Esophagus squamous epithelium (tissue), 5 donors: ENCODE results near the gene PLCH2. TPM values are rescaled to one million over a fixed set of nuclear protein-coding genes. Genes with fewer than 3 reads are reported as not detected.

Source experiments
- DNase-seq: peaks from one replicate; lab custom pipeline; 2025; lab: John Stamatoyannopoulos, UW
- H3K27ac ChIP-seq, 4 donors: fragments of 200-600 bp; sonication (generic); one replicate each; pipeline ENCODE4 v1.5.1; 2016 to 2019; ENCODE audit warnings: mild to moderate bottlenecking in 1 of 4
- H3K27me3 ChIP-seq, 4 donors: fragments of 200-600 bp; sonication (generic); 1 replicate in 3 of 4; 2 replicates in 1 of 4; pipeline versions ENCODE4 v1.5.1 to v1.6.0; 2017 to 2021; ENCODE audit warnings: antibody characterized with exemption in 1 of 4
- H3K36me3 ChIP-seq, 3 donors: fragments of 200-600 bp; sonication (generic); one replicate each; pipeline ENCODE4 v1.5.1; 2016 to 2019
- H3K4me1 ChIP-seq, 3 donors: fragments of 200-600 bp; sonication (generic); one replicate each; pipeline ENCODE4 v1.5.1; 2017 to 2019
- H3K4me3 ChIP-seq, 4 donors: fragments of 200-600 bp; sonication (generic); 1 replicate in 3 of 4; 2 replicates in 1 of 4; pipeline ENCODE4 v1.5.1; 2016 to 2019; ENCODE audit warnings: mild to moderate bottlenecking in 2 of 4, moderate library complexity in 1 of 4
- H3K9me3 ChIP-seq, 3 donors: fragments of 200-600 bp; sonication (generic); one replicate each; pipeline ENCODE4 v1.5.1; 2016 to 2019
- POLR2A ChIP-seq, 4 donors: fragments of 450-650 bp; IDR thresholded peaks; one replicate each; pipeline ENCODE4 v1.6.1; 2017; ENCODE audit warnings: antibody characterized with exemption in 4 of 4, mild to moderate bottlenecking in 4 of 4, moderate library complexity in 3 of 4
- WGBS, 2 donors: methylation state at CpG; one replicate each; pipeline ENCODE4 v1.1.5; 2018; 5-methylcytosine and 5-hydroxymethylcytosine counted together
- intact Hi-C: fragments of 100-400 bp; cut with DNase I; formaldehyde crosslinking; loops from one replicate; pipeline ENCODE4 v1.15.0; 2022
- total RNA-seq, 4 donors: library from RNA; depleted of rRNA; stranded (reverse); fragments of >200 nt; gene quantifications; one replicate each; pipeline ENCODE4 v1.1.0, GENCODE V29; 2016
- TF ChIP-seq, protein P1 (sequence below), 6 experiments: fragments of 450-650 bp in 4 of 6; fragments of 200-600 bp in 2 of 6; sonication (generic) in 2 of 6; IDR thresholded peaks; one replicate each; pipeline ENCODE4 v1.5.1; 2016 to 2019; ENCODE audit warnings: antibody characterized with exemption in 6 of 6, mild to moderate bottlenecking in 4 of 6, moderate library complexity in 4 of 6
- donor health status: DM: yes; HTN: yes; CAD: no.

The PLCH2 gene
- total RNA-seq, 4 donors from 2014 or later, result 26.1 to 34.3 (median 31.5) TPM

DNA sequence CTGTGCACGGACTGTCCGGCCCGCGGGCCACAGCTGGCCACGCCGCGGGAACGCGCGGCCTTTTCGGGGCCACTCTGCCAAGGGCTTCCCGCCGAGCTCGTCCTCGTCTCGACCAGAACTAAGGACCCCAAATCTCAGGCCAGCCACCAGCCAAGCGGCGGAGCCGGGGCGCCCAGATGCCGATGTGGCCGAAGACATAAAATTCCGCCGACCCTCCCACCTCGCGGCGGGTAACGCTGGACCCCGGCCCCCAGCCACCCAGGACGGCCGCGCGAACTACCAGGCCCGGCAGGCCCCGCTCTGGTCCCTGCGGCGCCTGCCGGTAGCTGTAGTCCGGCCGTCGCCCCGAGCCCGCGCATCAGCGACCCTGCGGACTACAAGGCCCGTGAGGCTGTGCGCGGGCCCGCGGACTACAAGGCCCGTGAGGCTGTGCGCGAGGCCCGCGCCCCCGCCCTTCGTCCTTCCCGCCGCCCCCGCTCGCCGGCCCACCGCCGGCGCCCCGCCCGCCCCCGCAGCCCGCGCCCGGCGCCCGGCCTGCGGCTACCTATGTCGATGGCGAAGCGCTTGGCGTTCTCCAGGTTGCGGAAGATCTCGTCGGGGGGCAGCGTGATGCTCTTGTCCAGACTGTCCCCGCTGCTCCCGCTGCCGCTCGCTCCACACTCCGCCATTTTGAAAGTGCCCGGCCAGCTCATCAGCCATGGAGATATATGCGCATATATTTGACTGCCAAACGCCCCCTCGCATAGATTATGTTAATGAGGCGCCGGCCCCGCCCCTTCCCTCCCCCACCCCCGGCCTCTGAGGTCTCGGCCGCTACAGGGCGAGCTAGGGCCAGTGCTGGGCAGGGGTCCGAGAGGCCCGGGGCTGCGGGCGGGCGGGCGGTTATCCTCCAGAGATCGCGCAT, 50.1 kb downstream of the PLCH2 start, which contains the start of gene PANK4:
PANK4 (minus strand) TSS at position 677 of the 904 bp plus-strand sequence; CDS start at position 668, 9 bp downstream.
- H3K4me3 ChIP-seq, result peak within 1 kb of the TSS; percentile 77 to 96 (median 86)
- 0 to 1% methylated on average over 8 to 21 of the region's 107 CpGs for WGBS, 2 donors
- peaks cover 0 to 34% (median 0%) of the 10 kb centered on the region in 4 donors for H3K27me3 ChIP-seq
- no peaks in the 10 kb centered on the region for H3K9me3 ChIP-seq
- TF ChIP-seq POLR2A (IDR thresholded peaks at IDR 0.05), result peak in 1 of 4 donors; percentile 55
- TF ChIP-seq, protein P1, sequence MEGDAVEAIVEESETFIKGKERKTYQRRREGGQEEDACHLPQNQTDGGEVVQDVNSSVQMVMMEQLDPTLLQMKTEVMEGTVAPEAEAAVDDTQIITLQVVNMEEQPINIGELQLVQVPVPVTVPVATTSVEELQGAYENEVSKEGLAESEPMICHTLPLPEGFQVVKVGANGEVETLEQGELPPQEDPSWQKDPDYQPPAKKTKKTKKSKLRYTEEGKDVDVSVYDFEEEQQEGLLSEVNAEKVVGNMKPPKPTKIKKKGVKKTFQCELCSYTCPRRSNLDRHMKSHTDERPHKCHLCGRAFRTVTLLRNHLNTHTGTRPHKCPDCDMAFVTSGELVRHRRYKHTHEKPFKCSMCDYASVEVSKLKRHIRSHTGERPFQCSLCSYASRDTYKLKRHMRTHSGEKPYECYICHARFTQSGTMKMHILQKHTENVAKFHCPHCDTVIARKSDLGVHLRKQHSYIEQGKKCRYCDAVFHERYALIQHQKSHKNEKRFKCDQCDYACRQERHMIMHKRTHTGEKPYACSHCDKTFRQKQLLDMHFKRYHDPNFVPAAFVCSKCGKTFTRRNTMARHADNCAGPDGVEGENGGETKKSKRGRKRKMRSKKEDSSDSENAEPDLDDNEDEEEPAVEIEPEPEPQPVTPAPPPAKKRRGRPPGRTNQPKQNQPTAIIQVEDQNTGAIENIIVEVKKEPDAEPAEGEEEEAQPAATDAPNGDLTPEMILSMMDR (IDR thresholded peaks at IDR 0.05), result peak in 3 of 6 experiments; percentile 12 to 33 (median 18)
- intact Hi-C loops, result no loop called here
- H3K27ac ChIP-seq, result peak within 1 kb of the TSS; percentile 86 to 96 (median 88)
- H3K36me3 ChIP-seq, result peaks cover 4 to 13% (median 4%) of the 10 kb centered on the region in 3 donors
- H3K4me1 ChIP-seq, result peaks cover 62 to 78% (median 67%) of the 10 kb centered on the region in 3 donors
- peak; percentile 72 for DNase-seq

DNA sequence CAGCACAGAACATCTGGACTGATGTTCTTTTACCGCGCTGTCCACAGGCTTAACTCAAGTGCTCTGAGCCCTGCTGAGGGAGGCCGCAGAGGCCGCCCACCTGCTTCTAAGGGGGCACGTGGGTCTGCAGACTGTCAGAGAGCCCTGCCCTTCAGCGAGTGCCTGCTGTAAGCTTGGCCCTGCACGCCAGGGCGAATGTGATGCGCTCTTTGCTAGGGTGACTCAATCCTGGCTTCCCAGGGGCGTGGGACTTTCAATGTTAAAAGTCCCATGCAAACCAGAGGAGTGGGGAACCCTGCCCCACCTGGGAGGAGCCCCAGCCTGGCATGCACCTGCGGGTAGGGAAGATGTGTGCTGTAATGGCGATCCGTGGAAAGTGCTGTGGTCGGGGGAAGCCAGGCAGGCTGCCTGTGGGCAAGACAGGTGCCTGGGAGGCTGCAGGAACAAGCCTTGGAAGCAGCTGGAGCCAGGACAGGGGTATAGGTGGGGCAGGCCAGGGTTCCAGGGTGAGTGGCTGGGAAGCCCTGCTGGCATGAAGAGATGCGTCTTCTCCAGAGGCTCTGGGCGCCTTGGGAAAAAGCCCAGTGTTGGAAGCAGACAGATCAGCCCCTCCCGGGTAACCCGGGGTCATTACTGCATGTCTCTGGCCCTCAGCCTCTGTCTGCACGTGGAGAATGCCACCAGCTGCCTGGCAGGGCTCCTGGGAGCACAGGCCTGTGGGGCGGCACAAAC, 50.9 kb downstream of the PLCH2 start:
- Histone ChIP-seq H3K4me3 (peak overlapping the region; percentile 77 to 96 (median 86)), H3K36me3 (peaks cover 0 to 4% (median 0%) of the 10 kb centered on the region in 3 donors), H3K27me3 (peaks cover 0 to 43% (median 0%) of the 10 kb centered on the region in 4 donors), H3K27ac (peak overlapping the region; percentile 86 to 96 (median 88)), H3K4me1 (peaks cover 65 to 86% (median 71%) of the 10 kb centered on the region in 3 donors), H3K9me3 (no peaks in the 10 kb centered on the region)
- WGBS, 2 donors, result 25 to 27% methylated on average over 2 to 12 of the region's 20 CpGs
- no peak for TF ChIP-seq POLR2A (IDR thresholded peaks at IDR 0.05)
- TF ChIP-seq, protein P1 (IDR thresholded peaks at IDR 0.05), result no peak
- intact Hi-C loops, result no loop called here
- no peak for DNase-seq

DNA sequence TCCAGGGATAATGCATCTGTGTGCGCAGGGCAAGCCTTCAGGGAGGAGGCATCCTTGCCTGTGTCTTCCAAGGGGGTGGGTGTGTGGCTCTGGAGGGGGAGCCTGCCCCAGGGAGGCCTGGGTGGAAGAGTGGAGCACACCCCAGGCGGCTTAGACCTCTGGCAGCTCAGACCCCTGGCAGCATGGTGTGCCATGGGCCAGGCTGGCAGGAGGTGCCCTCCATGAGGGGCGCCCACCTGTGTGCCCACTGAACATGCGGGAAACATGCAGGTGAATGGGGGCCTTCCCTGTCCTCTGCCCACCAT, 51.4 kb downstream of the PLCH2 start:
- DNase-seq, result no peak
- 82% methylated on average over 2 of the region's 4 CpGs; no CpG with 5 or more reads in 1 of the 2 donors for whole genome bisulfite sequencing, 2 donors
- intact Hi-C loops, result no loop called here
- H3K36me3 ChIP-seq, result no peaks in the 10 kb centered on the region
- peaks cover 0 to 48% (median 0%) of the 10 kb centered on the region in 4 donors for H3K27me3 ChIP-seq
- TF ChIP-seq POLR2A (IDR thresholded peaks at IDR 0.05), result no peak
- TF ChIP-seq, protein P1 (IDR thresholded peaks at IDR 0.05), result no peak
- peaks cover 66 to 91% (median 72%) of the 10 kb centered on the region in 3 donors for H3K4me1 ChIP-seq
- H3K9me3 ChIP-seq, result no peaks in the 10 kb centered on the region
- no peak overlapping the region for H3K4me3 ChIP-seq
- H3K27ac ChIP-seq, result peak overlapping the region; percentile 86 to 96 (median 88)

DNA sequence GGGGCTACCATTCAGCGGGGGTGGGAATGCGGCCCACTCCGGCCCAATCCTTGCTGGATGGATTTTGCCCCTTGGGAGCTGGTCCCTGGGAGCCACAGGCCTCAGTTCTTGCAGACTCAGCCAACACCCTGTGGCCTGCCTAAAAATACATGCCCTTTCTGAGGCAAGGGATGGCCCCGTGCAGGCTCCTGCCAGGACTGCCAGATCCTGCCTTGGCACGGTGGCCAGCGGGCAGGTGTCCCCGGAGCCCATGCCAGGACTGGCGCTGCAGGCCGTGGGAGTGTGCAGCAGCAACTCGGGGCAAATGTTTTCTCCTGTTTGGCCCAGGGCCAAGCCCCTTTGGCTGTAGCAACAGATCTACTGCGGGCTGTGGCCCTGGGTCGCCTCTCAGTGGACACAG, 51.9 kb downstream of the PLCH2 start:
- peaks cover 0 to 53% (median 0%) of the 10 kb centered on the region in 4 donors for H3K27me3 ChIP-seq
- 29% methylated on average over 5 of the region's 12 CpGs; no CpG with 5 or more reads in 1 of the 2 donors for WGBS, 2 donors
- no peak overlapping the region for H3K4me3 ChIP-seq
- peak overlapping the region; percentile 86 to 96 (median 88) for H3K27ac ChIP-seq
- H3K4me1 ChIP-seq, result peaks cover 71 to 94% (median 77%) of the 10 kb centered on the region in 3 donors
- no peaks in the 10 kb centered on the region for H3K9me3 ChIP-seq
- no peaks in the 10 kb centered on the region for H3K36me3 ChIP-seq
- intact Hi-C loops, result no loop called here
- TF ChIP-seq, protein P1 (IDR thresholded peaks at IDR 0.05), result no peak
- TF ChIP-seq POLR2A (IDR thresholded peaks at IDR 0.05), result no peak
- no peak for DNase-seq
